T-helper 1 cell treated with Interleukin-12 subunit alpha and Interleukin-12 subunit beta and Interleukin-4 antibody, amounts not matched to agents 30 μg/mL and 1 μg/mL, for 36 hours (primary cell): ENCODE data around the gene PAEP.

Experiments
- H3K27ac Mint-ChIP-seq: one replicate; pipeline ENCODE4 v1.8.0; 2021; ENCODE audit warnings: mild to moderate bottlenecking, mixed read lengths
- H3K27me3 Mint-ChIP-seq: one replicate; pipeline ENCODE4 v1.8.0; 2021; ENCODE audit warnings: low read depth, mixed read lengths
- H3K36me3 Mint-ChIP-seq: one replicate; pipeline ENCODE4 v1.8.0; 2021; ENCODE audit warnings: low read depth, mixed read lengths
- H3K4me1 Mint-ChIP-seq: one replicate; pipeline ENCODE4 v1.8.0; 2021; ENCODE audit warnings: low read depth, mixed read lengths
- H3K4me3 Mint-ChIP-seq: one replicate; pipeline ENCODE4 v1.8.0; 2021; ENCODE audit warnings: mild to moderate bottlenecking, moderate library complexity, mixed read lengths
- H3K9me3 Mint-ChIP-seq: one replicate; pipeline ENCODE4 v1.8.0; 2021; ENCODE audit warnings: mixed read lengths

The PAEP gene

GRCh38 chr9:135605238-135605781 is 43.8 kb downstream of the PAEP start:
- Mint-ChIP-seq H3K27ac (no peak overlapping the region), H3K27me3 (peaks cover 2% of the 10 kb centered on the region), H3K9me3 (no peaks in the 10 kb centered on the region), H3K4me3 (no peak overlapping the region), H3K36me3 (no peaks in the 10 kb centered on the region), H3K4me1 (no peaks in the 10 kb centered on the region)

- no peaks in the 10 kb centered on the region for H3K9me3 Mint-ChIP-seq
- H3K36me3 Mint-ChIP-seq: no peaks in the 10 kb centered on the region
- no peaks in the 10 kb centered on the region for H3K27me3 Mint-ChIP-seq
- H3K27ac Mint-ChIP-seq: no peak overlapping the region
- no peaks in the 10 kb centered on the region for H3K4me1 Mint-ChIP-seq
- no peak overlapping the region for H3K4me3 Mint-ChIP-seq
Observed at GRCh38 chr9:135606885-135607259, 45.3 kb downstream of the PAEP start.

- H3K27me3 Mint-ChIP-seq: no peaks in the 10 kb centered on the region
- H3K4me1 Mint-ChIP-seq: no peaks in the 10 kb centered on the region
- no peak overlapping the region for H3K27ac Mint-ChIP-seq
- H3K9me3 Mint-ChIP-seq: no peaks in the 10 kb centered on the region
- no peaks in the 10 kb centered on the region for H3K36me3 Mint-ChIP-seq
- H3K4me3 Mint-ChIP-seq: no peak overlapping the region
Observed at GRCh38 chr9:135607401-135608293, 46.1 kb downstream of the PAEP start.

- H3K4me3 Mint-ChIP-seq: no peak overlapping the region
- H3K27me3 Mint-ChIP-seq: no peaks in the 10 kb centered on the region
- H3K4me1 Mint-ChIP-seq: no peaks in the 10 kb centered on the region
- no peak overlapping the region for H3K27ac Mint-ChIP-seq
- H3K9me3 Mint-ChIP-seq: no peaks in the 10 kb centered on the region
- no peaks in the 10 kb centered on the region for H3K36me3 Mint-ChIP-seq
Observed at GRCh38 chr9:135608294-135608998, 46.9 kb downstream of the PAEP start.

- H3K27me3 Mint-ChIP-seq: no peaks in the 10 kb centered on the region
- no peaks in the 10 kb centered on the region for H3K36me3 Mint-ChIP-seq
- H3K4me3 Mint-ChIP-seq: no peak overlapping the region
- no peak overlapping the region for H3K27ac Mint-ChIP-seq
- H3K4me1 Mint-ChIP-seq: no peaks in the 10 kb centered on the region
- H3K9me3 Mint-ChIP-seq: no peaks in the 10 kb centered on the region
Observed at GRCh38 chr9:135608999-135609317, 47.4 kb downstream of the PAEP start.

GRCh38 chr9:135609366-135609955 is 47.9 kb downstream of the PAEP start:
- no peak overlapping the region for H3K4me3 Mint-ChIP-seq

GRCh38 chr9:135610290-135611141 is 49.0 kb downstream of the PAEP start:
- Mint-ChIP-seq H3K27ac (no peak overlapping the region), H3K9me3 (no peaks in the 10 kb centered on the region), H3K4me3 (no peak overlapping the region), H3K36me3 (no peaks in the 10 kb centered on the region), H3K27me3 (no peaks in the 10 kb centered on the region), H3K4me1 (no peaks in the 10 kb centered on the region)

More at GRCh38 chr9:135609366-135609955, 47.9 kb downstream of the PAEP start:
- no peaks in the 10 kb centered on the region for H3K36me3 Mint-ChIP-seq
- no peak overlapping the region for H3K27ac Mint-ChIP-seq
- H3K9me3 Mint-ChIP-seq: no peaks in the 10 kb centered on the region
- H3K4me1 Mint-ChIP-seq: no peaks in the 10 kb centered on the region
- H3K27me3 Mint-ChIP-seq: no peaks in the 10 kb centered on the region

GRCh38 chr9:135611142-135611874 is 49.8 kb downstream of the PAEP start:
- Mint-ChIP-seq H3K27ac (no peak overlapping the region), H3K4me1 (no peaks in the 10 kb centered on the region), H3K36me3 (no peaks in the 10 kb centered on the region), H3K27me3 (no peaks in the 10 kb centered on the region), H3K4me3 (no peak overlapping the region), H3K9me3 (no peaks in the 10 kb centered on the region)

GRCh38 chr9:135611875-135612209 is 50.3 kb downstream of the PAEP start:
- H3K4me1 Mint-ChIP-seq: no peaks in the 10 kb centered on the region
- H3K9me3 Mint-ChIP-seq: no peaks in the 10 kb centered on the region

GRCh38 chr9:135612437-135612836 is 50.9 kb downstream of the PAEP start:
- Mint-ChIP-seq H3K36me3 (no peaks in the 10 kb centered on the region), H3K4me1 (no peaks in the 10 kb centered on the region), H3K27ac (no peak overlapping the region), H3K27me3 (no peaks in the 10 kb centered on the region), H3K4me3 (no peak overlapping the region), H3K9me3 (no peaks in the 10 kb centered on the region)

More at GRCh38 chr9:135611875-135612209, 50.3 kb downstream of the PAEP start:
- Mint-ChIP-seq H3K27ac (no peak overlapping the region), H3K36me3 (no peaks in the 10 kb centered on the region), H3K27me3 (no peaks in the 10 kb centered on the region), H3K4me3 (no peak overlapping the region)

- H3K9me3 Mint-ChIP-seq: no peaks in the 10 kb centered on the region
- no peaks in the 10 kb centered on the region for H3K36me3 Mint-ChIP-seq
- no peaks in the 10 kb centered on the region for H3K27me3 Mint-ChIP-seq
- no peak overlapping the region for H3K4me3 Mint-ChIP-seq
- H3K27ac Mint-ChIP-seq: no peak overlapping the region
- H3K4me1 Mint-ChIP-seq: no peaks in the 10 kb centered on the region
Observed at GRCh38 chr9:135612981-135613910, 51.7 kb downstream of the PAEP start.

- H3K27me3 Mint-ChIP-seq: no peaks in the 10 kb centered on the region
- no peak overlapping the region for H3K4me3 Mint-ChIP-seq
- no peak overlapping the region for H3K27ac Mint-ChIP-seq
- no peaks in the 10 kb centered on the region for H3K36me3 Mint-ChIP-seq
- H3K4me1 Mint-ChIP-seq: no peaks in the 10 kb centered on the region
- H3K9me3 Mint-ChIP-seq: no peaks in the 10 kb centered on the region
Observed at GRCh38 chr9:135613946-135614805, 52.6 kb downstream of the PAEP start.
